Calu3 (cell line): ENCODE data around the gene KLHDC4. TPM values are rescaled to one million over a fixed set of nuclear protein-coding genes. Genes with fewer than 3 reads are reported as not detected.

ENCODE experiments used
- BruUV-seq: library from RNA; stranded (reverse); fragments of 400-500 nt; replicated peaks from 2 replicates; lab custom pipeline; 2021; lab: Mats Ljungman, UMichigan
- CTCF ChIA-PET: fragments of 300-600 bp; sonication (Branson Sonifier 250); formaldehyde crosslinking; loops from one replicate; lab custom pipeline; 2022; ENCODE audit warnings: antibody characterized with exemption; lab: Charles Lee
- DNase-seq: peaks from one replicate; pipeline ENCODE4 v3.0.0; 2022
- H3K27ac Mint-ChIP-seq: one replicate; pipeline ENCODE4 v1.8.0; 2022; ENCODE audit warnings: mixed read lengths; ENCODE audit not compliant: unreplicated experiment
- H3K27me3 Mint-ChIP-seq: one replicate; pipeline ENCODE4 v1.8.0; 2022; ENCODE audit warnings: mixed read lengths; ENCODE audit not compliant: unreplicated experiment
- H3K36me3 Mint-ChIP-seq: one replicate; pipeline ENCODE4 v1.8.0; 2022; ENCODE audit warnings: mild to moderate bottlenecking, moderate library complexity, mixed read lengths; ENCODE audit not compliant: insufficient read depth, unreplicated experiment
- H3K4me1 Mint-ChIP-seq: one replicate; pipeline ENCODE4 v1.8.0; 2022; ENCODE audit warnings: mild to moderate bottlenecking, low read depth, mixed read lengths; ENCODE audit not compliant: unreplicated experiment
- H3K4me3 Mint-ChIP-seq: one replicate; pipeline ENCODE4 v1.8.0; 2022; ENCODE audit warnings: mild to moderate bottlenecking, low read depth, moderate library complexity, mixed read lengths; ENCODE audit not compliant: unreplicated experiment
- H3K9me3 Mint-ChIP-seq: one replicate; pipeline ENCODE4 v1.8.0; 2022; ENCODE audit warnings: low read depth, mixed read lengths; ENCODE audit not compliant: unreplicated experiment
- CTCF ChIP-seq: fragments of 200-600 bp; IDR thresholded peaks from one replicate; pipeline ENCODE4 v1.8.0; 2022; ENCODE audit warnings: antibody characterized with exemption; ENCODE audit not compliant: unreplicated experiment
- intact Hi-C: fragments of 100-400 bp; cut with micrococcal nuclease; formaldehyde crosslinking; loops from one replicate; pipeline ENCODE4 v1.10.0; 2022; ENCODE audit not compliant: unreplicated experiment
- total RNA-seq: library from RNA; stranded (reverse); gene quantifications from 2 replicates; pipeline ENCODE4 v1.2.3, GENCODE V29; 2022

The KLHDC4 gene
- total RNA-seq, 1 experiment from 2014 or later = 106 TPM

- CTCF ChIA-PET = interaction anchor here (0.7 kb wide), 1 partner anchor 87 kb away, joined by 3 read pairs; no protein-coding TSS in a partner anchor
- peaks cover 97% of the 10 kb centered on the region for H3K27me3 Mint-ChIP-seq
- no peaks in the 10 kb centered on the region for H3K36me3 Mint-ChIP-seq
- DNase-seq = no peak
- H3K27ac Mint-ChIP-seq = no peak overlapping the region
- TF ChIP-seq CTCF = peak; percentile 25
- no peaks in the 10 kb centered on the region for H3K9me3 Mint-ChIP-seq
- no peak overlapping the region for H3K4me3 Mint-ChIP-seq
- intact Hi-C loops = no loop called here
- H3K4me1 Mint-ChIP-seq = peaks cover 7% of the 10 kb centered on the region
- BruUV-seq = no TSS peak
These were observed 103.3 kb downstream of the KLHDC4 start for GRCh38 chr16:87662254-87663204.

- BruUV-seq = no TSS peak
- intact Hi-C loops = no loop called here
- H3K27ac Mint-ChIP-seq = no peak overlapping the region
- peak; percentile 53 for DNase-seq
- TF ChIP-seq CTCF = no peak
- peaks cover 7% of the 10 kb centered on the region for H3K4me1 Mint-ChIP-seq
- no peak overlapping the region for H3K4me3 Mint-ChIP-seq
- CTCF ChIA-PET = interaction anchor here (0.6 kb wide), 1 partner anchor 45 kb away, joined by 3 read pairs; no protein-coding TSS in a partner anchor
- peaks cover 97% of the 10 kb centered on the region for H3K27me3 Mint-ChIP-seq
- no peaks in the 10 kb centered on the region for H3K9me3 Mint-ChIP-seq
- H3K36me3 Mint-ChIP-seq = no peaks in the 10 kb centered on the region
These were observed 104.2 kb downstream of the KLHDC4 start for GRCh38 chr16:87661561-87661960.

- CTCF ChIA-PET = interaction anchor here (0.8 kb wide), 1 partner anchor 20 kb away, joined by 3 read pairs; no protein-coding TSS in a partner anchor
- H3K4me1 Mint-ChIP-seq = peaks cover 7% of the 10 kb centered on the region
- intact Hi-C loops = no loop called here
- no peak overlapping the region for H3K27ac Mint-ChIP-seq
- peak; percentile 23 for DNase-seq
- H3K4me3 Mint-ChIP-seq = no peak overlapping the region
- no TSS peak for BruUV-seq
- H3K9me3 Mint-ChIP-seq = no peaks in the 10 kb centered on the region
- no peaks in the 10 kb centered on the region for H3K36me3 Mint-ChIP-seq
- peaks cover 97% of the 10 kb centered on the region for H3K27me3 Mint-ChIP-seq
- TF ChIP-seq CTCF = no peak
These were observed 107.1 kb downstream of the KLHDC4 start for GRCh38 chr16:87658564-87659225.

Other genes with a start within 250 kb of the KLHDC4 start
- 0.57 and 1.2 TPM in 2 replicates for gene JPH3, start 163.5 kb downstream of the KLHDC4 start, total RNA-seq
- gene SLC7A5, start 103.5 kb upstream of the KLHDC4 start, total RNA-seq = 379 and 501 TPM in 2 replicates
- not detected in 2 replicates for gene CA5A, start 170.5 kb upstream of the KLHDC4 start, total RNA-seq
- 47.5 and 49.6 TPM in 2 replicates for gene BANP, start 185.4 kb upstream of the KLHDC4 start, total RNA-seq